ENCODE results near the gene INSC.

- TF ChIP-seq CTCF (IDR thresholded peaks at IDR 0.05) (no peak), EP300 (IDR thresholded peaks at IDR 0.05) (no peak)
These were observed 71.4 kb downstream of the INSC start for GRCh38 chr11:15186146-15186545.

All from sigmoid colon (tissue), 4 donors.